IPS-NIHi7 (cell line): ENCODE data around the gene KRTAP4-9.
"Not testable (repeated sequence)": the region's sequence is repeated elsewhere in the genome, so short reads cannot be mapped to it uniquely, and the experiment has no call there.

Experiments
- DNase-seq: peaks from one replicate; pipeline ENCODE4 v3.0.0; 2012; ENCODE audit warnings: mixed read lengths; ENCODE audit errors: extremely low spot score

KRTAP4-9 gene

DNA sequence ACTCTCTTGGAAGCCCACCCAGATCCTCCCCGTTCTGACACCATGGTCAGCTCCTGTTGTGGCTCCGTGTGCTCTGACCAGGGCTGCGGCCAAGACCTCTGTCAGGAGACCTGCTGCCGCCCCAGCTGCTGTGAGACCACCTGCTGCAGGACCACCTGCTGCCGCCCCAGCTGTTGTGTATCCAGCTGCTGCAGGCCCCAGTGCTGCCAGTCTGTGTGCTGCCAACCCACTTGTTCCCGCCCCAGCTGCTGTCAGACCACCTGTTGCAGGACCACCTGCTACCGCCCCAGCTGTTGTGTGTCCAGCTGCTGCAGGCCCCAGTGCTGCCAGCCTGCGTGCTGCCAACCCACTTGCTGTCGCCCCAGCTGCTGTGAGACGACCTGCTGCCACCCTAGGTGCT lies at the start of gene KRTAP4-9:
Gene KRTAP4-9 (plus strand): TSS at position 43 of the 400 bp plus-strand sequence. CDS start 0 bp downstream, at position 43.
- DNase-seq = not testable (repeated sequence)

DNA sequence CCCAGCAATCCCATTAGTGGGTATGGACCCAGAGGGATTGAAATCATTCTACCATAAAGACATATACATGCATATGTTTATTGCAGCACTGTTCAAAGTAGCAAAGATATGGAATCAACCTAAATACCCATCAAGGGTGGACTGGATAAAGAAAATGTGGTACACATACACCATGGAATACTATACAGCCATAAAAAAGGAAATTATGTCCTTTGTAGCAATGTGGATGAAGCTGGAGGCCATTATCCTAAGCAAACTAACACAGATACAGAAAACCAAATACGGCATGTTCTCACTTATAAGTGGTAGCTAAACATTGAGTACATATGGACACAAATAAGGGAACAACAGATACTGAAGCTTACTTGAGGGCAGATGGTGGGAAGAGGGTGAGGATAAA lies 47.6 kb upstream of the KRTAP4-9 start:
- DNase-seq = no peak

DNA sequence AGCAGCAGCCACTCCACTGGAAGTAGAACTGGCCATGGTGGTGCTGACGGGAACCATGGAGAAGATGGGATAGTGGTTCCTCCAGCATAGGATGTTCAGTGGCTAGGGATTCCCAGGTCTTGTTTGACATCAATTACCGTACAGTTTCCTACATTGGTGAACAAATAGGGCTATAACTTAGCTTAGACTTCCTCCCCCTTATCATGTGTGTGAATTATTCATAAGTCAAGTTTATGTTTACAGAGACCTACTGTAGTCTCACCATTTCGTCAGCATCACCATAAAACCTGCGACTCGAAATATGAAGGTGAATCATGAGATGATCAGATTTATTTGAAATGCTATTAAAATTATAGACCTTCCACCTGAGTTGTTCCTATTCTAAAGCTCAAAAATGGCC lies 46.4 kb upstream of the KRTAP4-9 start:
- no peak for DNase-seq

DNA sequence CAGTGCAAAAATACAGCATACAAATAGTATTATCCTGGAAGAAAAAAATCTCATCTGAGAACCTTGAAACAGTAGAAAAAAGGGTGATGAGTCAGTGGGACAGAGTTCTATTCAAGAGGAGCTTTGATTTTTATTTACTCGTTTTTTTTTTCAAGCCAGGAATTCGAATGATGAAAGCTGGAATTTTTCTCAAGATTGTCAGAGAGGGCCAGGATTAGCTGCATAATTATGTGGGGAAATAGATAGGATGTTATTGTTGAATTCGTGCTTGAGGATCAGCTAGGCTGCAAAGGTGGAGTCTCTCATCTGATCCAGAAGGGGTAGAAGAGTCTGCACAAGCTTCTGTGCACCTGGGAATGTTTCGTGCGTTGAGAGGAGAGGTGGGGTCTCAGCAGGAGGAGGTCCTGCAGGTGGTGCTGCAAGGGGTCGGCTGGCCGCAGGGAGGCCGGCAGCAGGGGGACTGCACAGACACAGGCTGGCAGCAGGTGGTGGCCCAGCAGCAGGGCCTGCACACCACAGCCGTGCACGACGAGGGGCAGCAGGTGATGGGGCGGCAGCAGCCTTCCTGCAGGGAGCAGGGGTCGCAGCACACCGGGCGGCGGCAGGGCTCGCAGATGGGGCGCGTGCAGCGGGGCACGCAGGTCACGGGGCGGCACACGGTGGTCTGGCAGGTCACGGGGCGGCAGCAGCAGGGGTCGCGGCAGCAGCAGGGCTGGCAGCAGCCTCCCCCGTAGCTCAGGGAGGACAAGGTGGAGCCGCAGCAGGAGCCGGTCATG lies 45.7 kb upstream of the KRTAP4-9 start:
- not testable (repeated sequence) for DNase-seq

DNA sequence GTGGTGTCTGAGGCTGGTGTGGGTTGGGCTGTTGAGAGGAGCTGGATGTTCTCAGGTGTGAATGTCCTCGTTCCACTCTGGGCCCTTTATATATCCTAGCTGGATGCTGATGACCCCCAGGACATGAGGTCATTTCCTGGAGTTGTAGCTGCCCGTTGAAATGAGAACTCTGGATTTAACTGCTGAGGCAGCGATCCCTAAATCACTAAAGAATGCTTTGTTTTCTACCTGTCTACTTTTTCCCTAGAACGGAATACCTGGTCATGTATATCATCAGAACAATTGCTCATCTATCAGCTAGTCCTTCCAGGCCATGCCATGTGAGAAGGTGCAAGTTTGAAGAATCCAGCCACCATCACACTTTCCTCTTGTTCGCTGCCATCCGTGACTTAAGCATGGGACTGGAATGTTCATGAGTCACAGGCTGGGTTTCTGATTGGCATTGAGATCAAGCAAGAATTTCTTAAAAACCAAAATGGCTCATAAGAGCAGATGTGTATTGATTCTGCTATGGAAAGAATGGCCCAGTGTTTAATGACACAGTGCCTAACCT lies 45.1 kb upstream of the KRTAP4-9 start, which contains the start of gene KRTAP2-3:
Gene KRTAP2-3 (minus strand): TSS at position 63 of the 553 bp plus-strand sequence. CDS start 64 bp downstream, outside the sequence.
- no peak for DNase-seq

DNA sequence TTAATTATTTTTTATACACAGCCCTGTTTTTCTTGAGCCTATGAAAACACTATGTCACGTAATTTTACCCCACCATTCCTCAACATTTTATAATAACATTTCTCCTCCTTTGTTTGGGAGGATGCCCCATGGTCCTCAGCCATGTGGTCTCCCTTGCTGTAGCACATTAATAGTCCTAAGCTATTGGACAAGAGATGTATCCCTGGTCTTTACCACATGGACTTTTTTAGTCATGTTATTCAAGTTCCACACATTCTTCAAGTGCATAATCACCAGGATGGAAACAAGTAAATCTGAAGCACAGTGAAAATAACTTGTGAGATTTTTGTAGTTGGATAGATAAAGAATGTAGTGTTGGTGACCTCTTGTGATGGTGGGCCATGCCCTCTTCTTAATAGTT lies 43.2 kb upstream of the KRTAP4-9 start:
- no peak for DNase-seq

DNA sequence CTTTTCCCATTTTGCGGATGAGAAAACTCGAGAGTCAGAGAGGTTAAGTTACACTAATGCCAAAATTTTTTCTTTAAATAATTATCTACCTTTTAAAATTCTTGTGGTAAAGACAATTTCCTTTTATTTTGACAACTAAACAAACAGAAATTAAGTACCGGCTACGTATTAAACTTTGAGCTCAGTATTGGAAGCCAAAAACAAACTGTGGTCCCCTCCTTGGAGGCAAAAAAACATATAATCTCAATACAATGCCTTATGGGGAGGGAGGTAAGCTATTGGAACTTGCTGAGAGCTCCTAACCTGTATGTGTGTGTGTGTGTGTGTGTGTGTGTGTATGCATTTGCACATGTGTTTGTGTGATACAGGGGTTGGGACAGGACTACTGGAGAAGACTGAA lies 41.7 kb upstream of the KRTAP4-9 start:
- no peak for DNase-seq

DNA sequence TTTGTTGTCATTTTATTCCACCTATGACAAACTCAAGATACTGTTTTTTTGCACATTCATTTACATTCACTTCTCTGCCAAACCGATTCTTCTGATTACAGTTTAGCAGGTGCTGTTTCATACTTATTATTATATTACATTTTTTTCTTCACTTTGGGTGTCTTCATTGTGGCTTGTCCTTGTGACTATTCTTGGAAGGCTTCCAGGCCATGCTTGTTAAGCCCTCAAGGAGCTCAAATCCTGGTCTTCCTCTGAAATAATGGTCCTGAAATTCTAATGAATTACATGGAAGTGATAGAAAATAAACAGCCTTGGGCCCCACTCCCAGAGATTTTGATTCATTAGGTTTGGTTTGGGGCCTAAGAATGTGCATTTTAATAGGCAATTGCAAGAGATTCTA lies 40.9 kb upstream of the KRTAP4-9 start:
- no peak for DNase-seq

DNA sequence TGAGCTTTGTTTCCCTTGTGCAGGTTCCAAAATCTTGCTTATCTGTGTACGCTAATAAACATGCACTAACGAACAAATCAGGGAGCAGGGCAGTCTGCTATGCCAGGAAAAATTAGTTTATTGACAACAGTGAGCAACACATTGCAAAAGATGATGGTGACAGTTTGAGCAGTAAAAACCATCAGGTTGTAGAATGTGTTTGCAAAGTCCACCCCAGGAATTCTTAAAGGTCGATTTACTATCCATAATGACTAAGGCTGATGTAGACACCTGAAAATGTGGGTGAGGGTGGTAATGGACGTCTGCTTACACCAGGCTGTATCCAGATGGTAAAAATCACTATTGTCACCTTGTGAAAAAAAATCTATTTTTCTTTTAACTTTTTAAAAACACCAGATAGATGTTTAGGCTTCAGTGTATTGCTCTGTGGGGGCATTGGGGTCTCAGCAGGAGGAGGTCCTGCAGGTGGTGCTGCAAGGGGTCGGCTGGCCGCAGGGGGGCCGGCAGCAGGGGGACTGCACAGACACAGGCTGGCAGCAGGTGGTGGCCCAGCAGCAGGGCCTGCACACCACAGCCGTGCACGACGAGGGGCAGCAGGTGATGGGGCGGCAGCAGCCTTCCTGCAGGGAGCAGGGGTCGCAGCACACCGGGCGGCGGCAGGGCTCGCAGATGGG lies 40.0 kb upstream of the KRTAP4-9 start:
- not testable (repeated sequence) for DNase-seq

DNA sequence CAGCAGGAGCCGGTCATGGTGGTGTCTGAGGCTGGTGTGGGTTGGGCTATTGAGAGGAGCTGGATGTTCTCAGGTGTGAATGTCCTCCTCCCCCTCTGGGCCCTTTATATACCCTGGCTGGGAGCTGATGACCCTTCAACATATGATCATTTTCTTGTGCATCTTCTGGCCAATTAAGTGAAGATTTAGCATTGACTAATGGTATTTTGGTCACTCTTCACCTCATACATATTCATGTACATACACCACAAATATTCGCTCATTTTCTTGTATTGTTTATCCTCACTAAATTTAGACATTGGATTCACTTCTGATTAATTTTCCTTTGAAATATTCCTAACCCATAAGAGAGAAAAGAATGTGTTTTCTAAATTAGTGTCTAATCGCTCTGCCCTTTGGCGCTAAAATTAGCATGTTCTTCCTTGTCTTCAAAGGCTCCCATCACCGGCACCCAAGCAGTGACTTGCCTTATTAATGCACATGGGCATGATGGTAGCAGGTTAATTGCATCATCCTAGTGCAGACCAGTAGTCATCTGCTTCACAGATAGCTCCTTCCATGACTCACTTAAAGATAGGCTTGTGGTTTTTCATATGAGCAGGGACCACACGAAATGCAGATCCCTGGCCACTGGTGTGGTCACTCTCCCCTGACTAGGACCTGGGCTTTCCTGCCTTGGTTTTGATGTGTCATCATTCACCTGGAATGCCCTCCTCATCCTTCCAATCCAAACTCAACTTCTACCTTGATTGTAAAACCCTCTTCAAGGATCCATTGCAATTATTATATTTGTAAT lies 39.2 kb upstream of the KRTAP4-9 start, which contains the start of gene KRTAP2-4:
Gene KRTAP2-4 (minus strand): TSS at position 51 of the 796 bp plus-strand sequence. CDS start 34 bp downstream, at position 17.
- DNase-seq = no peak

DNA sequence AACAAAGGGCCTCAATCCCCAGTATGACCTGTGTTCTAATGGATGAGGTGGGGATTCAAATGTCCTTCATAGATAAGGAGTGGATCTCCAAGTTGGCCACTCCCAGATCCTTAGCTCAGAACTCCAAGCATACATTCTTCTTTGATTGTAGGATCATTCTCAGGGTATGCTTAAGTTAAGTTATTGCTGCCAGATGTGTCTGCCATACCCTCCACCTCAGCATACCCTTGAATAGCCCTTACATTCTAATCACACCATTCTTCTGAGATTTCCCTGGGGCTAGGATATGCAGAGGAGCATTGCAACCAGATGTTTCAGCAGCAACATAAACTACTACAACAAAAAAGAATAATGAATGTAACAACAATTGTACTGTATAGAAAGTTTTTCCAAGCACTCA lies 37.9 kb upstream of the KRTAP4-9 start:
- no peak for DNase-seq

DNA sequence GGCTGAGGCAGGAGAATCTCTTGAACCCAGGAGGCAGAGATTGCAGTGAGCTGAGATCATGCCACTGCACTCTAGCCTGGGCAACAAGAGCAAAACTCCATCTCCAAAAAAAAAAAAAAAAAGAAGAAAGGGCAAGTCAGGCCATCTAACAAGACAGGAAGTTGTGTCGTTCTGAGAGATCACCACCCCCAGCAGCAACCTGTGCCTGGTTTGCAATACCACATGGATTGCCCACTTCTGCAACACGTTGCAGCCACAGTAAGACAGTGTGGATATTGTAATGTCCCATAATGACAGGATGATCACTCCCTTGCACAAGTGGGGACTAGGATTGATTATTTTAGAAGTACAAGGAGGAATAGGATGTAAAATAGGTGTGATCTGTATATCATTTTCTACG lies 36.2 kb upstream of the KRTAP4-9 start:
- no peak for DNase-seq

DNA sequence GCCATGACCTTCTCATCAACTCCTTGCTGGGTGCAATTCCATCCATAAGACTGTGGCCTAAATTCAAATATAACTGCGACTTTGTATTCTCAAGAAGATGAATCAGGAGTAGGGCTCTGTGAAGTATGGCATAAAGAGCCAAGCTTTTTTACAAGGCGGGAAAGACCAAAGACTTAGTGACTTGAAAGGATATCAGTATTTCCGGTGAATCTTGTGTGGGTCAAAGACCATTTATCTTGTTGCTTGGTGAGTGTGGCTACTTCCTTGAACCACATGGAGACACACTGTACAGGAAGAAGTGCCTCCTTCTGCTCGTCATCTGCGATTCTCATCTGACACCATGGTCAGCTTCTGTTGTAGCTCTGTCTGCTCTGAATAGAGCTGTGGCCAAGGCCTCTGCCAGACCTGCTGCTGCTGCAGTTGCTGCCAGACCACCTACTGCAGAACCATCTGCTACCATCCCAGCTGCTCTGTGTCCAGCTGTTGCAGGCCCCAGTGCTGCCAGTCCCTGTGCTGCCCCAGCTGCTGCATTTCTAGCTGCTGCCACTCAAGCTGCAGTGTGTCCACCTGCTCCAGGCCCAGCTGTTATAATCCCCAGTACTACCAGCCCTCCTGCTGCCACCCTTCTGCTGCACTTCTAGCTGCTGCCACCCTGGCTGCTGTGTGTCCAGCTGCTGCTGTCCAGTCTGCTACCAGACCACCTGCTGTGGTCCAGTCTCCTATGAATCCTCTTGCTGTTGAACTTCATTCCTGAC lies 33.4 kb upstream of the KRTAP4-9 start:
- no peak for DNase-seq

DNA sequence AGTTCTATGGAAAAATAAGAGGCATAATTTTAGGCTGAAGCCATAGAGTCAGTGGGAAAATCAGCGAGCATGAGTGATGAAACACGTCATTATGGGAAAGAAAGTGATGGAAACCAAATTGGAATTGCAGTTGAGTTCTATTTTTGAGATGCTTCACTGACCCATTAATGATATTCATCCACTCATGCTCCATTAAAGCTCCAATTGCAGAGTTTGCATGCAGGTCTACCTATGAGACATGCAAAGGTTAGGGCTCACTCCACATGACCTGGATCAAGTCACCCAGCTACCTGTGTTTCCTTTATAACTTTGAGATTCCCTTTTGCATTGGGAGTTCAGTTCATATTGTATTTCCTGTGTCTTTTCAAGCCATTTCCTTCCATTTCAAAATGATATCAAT lies 31.5 kb upstream of the KRTAP4-9 start:
- no peak for DNase-seq

DNA sequence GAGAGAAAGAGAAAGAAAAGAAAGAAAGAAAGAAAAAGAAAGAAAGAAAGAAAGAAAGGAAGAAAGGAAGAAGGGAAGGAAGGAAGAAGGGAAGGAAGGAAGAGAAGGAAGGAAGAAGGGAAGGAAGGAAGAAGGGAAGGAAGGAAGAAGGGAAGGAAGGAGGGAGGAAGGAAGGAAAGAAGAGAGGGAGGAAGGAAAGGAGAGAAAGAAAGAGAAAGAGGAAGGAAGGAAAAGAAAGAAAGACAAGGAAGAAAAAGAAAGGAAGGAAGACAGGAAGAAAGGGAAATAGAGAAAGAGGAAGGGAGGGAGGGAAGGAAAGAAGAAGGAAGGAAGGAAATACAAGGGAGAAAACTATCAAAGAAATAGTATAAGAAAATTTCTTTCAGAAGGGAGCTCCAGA lies 28.4 kb upstream of the KRTAP4-9 start:
- DNase-seq = no peak

DNA sequence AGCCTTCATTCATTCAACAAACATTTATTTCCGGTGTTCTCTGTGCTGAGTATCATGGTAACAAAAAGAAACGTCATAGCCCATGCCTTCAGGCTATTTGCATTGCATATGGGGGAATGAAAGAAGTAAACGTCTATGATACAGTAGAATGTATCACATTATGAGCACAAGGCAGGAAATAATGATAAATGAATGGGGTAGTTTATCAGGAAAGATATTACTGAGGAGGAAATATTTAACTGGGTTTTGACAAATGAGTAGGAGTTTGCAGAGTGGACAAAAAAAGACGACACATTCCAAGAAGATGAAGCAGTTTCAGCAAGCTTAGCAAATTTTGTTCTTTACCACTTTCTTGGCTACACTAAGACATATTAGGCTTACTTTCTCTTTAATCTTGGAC lies 22.6 kb upstream of the KRTAP4-9 start:
- no peak for DNase-seq

DNA sequence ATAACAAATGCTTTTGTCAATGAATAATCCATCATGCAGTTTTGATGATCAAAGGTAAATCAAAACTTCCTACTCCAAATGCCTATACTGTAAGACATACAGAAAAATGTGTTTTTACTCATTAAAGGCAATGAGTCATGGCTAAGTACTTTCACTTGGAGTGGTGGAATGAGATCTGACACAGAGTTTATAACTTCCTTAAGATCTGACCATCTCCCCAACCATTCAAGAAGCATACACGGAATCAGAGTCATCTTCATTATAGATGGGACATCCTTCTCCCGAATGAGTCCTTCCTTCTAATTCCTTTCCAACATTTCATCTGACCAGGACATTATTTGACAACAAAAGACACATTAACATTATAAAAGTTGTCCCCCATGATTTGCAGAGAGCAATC lies 21.8 kb upstream of the KRTAP4-9 start:
- DNase-seq = not testable (repeated sequence)

DNA sequence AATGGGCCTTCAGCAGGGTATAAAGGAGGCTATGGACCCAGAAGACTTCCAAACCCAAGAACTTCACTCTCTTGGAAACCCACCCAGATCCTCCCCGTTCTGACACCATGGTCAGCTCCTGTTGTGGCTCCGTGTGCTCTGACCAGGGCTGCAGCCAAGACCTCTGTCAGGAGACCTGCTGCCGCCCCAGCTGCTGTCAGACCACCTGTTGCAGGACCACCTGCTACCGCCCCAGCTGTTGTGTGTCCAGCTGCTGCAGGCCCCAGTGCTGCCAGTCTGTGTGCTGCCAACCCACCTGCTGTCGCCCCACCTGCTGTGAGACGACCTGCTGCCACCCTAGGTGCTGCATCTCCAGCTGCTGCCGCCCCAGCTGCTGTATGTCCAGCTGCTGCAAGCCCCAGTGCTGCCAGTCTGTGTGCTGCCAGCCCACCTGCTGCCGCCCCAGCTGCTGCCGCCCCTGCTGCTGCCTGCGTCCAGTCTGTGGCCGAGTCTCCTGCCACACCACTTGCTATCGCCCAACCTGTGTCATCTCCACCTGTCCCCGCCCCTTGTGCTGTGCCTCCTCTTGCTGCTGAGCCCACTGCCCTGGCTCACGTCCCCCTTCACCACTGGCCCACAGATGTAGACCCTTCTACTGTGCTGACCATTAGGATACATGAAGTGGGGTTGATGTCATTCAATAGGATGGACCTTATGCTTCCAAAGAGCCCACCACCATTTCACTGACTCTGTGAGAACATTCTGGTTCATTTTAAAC lies 20.9 kb upstream of the KRTAP4-9 start, which contains the start of gene KRTAP4-7:
Gene KRTAP4-7 (plus strand): TSS at position 51 of the 757 bp plus-strand sequence. CDS start 57 bp downstream, at position 108.
- DNase-seq = not testable (repeated sequence)

DNA sequence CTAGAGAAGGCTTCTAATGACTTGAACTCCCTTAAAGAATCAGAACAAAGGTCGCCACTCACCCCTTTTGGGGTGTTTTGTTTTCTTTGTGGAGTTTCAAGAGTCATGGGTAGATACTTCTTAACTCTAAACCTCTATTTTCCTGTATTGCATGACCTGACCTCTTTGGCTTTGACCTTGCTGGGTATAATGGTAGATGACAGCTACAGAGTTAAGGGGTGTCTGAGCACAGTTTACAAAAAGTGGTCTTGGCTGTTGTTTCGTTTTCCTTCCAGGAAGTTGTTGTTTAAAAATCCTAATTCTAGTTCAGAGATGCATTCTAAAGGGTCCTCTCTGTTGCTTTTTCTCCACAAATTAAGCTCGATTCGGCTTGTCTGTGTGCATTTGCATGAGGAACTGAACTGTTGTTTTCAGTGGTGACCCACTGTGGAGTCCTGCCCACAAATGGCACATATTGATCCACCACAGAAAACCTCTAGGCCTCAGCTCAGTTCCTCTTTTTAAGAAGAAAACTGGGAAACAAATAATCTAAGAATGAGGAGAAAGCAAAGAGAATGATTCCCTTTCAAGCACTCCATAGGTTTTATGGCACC lies 16.3 kb upstream of the KRTAP4-9 start:
- not testable (repeated sequence) for DNase-seq

DNA sequence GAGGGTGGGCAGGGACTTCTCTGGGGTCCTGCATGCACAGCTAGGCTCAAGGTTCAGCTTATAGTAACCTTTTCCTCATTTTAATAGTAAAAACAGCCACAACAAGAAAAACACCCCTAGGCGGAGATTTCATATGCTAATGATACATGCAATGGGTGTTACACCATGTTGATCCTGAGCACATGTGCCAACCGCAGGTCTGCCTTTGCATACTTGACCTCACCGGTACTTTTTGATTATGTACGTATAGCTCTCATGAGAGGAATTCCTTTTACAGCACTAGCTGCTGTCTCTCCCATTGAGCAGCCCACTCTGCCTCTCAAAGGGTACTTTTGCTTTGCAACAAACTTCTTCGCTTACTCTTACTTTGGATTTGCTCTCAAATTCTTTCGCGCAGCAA lies 9.1 kb upstream of the KRTAP4-9 start:
- no peak for DNase-seq
